GM23338 (cell line): ENCODE results near the gene STK11IP. TPM values are rescaled to one million over a fixed set of nuclear protein-coding genes. Genes with fewer than 3 reads are reported as not detected.
A peak's percentile ranks its signal among the peaks of the same experiment; 100 is the strongest.

ENCODE experiments used
- ATAC-seq: fragments of 200-7000 bp; cut with Tn5 transposase; 3 replicates; pipeline ENCODE4 v1.9.1; 2020
- DNase-seq: peaks from one replicate; pipeline ENCODE4 v3.0.0-alpha.2; 2015; ENCODE audit warnings: low spot score
- H2AFZ ChIP-seq: fragments of 200-600 bp; sonication (generic); 2 replicates; pipeline ENCODE4 v1.8.0; 2016; ENCODE audit warnings: antibody characterized with exemption, mild to moderate bottlenecking, moderate library complexity
- H3F3A ChIP-seq: fragments of 200-600 bp; sonication (generic); replicated peaks from 2 replicates; pipeline ENCODE4 v1.8.0; 2017; ENCODE audit warnings: antibody characterized with exemption, mixed run types, low read depth
- H3K27ac ChIP-seq: fragments of 200-600 bp; sonication (generic); 2 replicates; pipeline ENCODE4 v1.6.1; 2016; ENCODE audit warnings: low read depth
- H3K27me3 ChIP-seq: fragments of 200-600 bp; sonication (generic); 2 replicates; pipeline ENCODE4 v1.8.0; 2016; ENCODE audit warnings: mild to moderate bottlenecking, mixed run types, moderate library complexity; ENCODE audit not compliant: insufficient read depth
- H3K36me3 ChIP-seq: fragments of 200-600 bp; sonication (generic); 2 replicates; pipeline ENCODE4 v1.8.0; 2016; ENCODE audit warnings: mild to moderate bottlenecking; ENCODE audit not compliant: insufficient read depth
- H3K4me1 ChIP-seq: fragments of 200-600 bp; sonication (generic); 2 replicates; pipeline ENCODE4 v1.8.0; 2016; ENCODE audit warnings: mild to moderate bottlenecking, moderate library complexity; ENCODE audit not compliant: insufficient read depth
- H3K4me2 ChIP-seq: fragments of 200-600 bp; sonication (generic); 2 replicates; pipeline ENCODE4 v1.7.1; 2017; ENCODE audit warnings: mixed run types
- H3K4me3 ChIP-seq: fragments of 200-600 bp; sonication (generic); 2 replicates; pipeline ENCODE4 v1.6.1; 2016; ENCODE audit warnings: mixed run types
- H3K79me2 ChIP-seq: fragments of 200-600 bp; sonication (generic); replicated peaks from 2 replicates; pipeline ENCODE4 v1.8.0; 2017; ENCODE audit warnings: mild to moderate bottlenecking; ENCODE audit not compliant: insufficient read depth
- H3K9me2 ChIP-seq: fragments of 200-600 bp; sonication (generic); 2 replicates; pipeline ENCODE4 v1.8.0; 2017; ENCODE audit not compliant: insufficient read depth
- H4K20me1 ChIP-seq: fragments of 200-600 bp; sonication (generic); replicated peaks from 2 replicates; pipeline ENCODE4 v1.8.0; 2017; ENCODE audit warnings: mild to moderate bottlenecking; ENCODE audit not compliant: insufficient read depth
- H3K27ac Mint-ChIP-seq: 2 replicates; pipeline ENCODE4 v1.8.0; 2020; ENCODE audit warnings: inconsistent platforms, mild to moderate bottlenecking, moderate library complexity, mixed read lengths
- H3K27me3 Mint-ChIP-seq: 3 replicates; pipeline ENCODE4 v1.8.0; 2022; ENCODE audit warnings: low read depth, mild to moderate bottlenecking, moderate library complexity, mixed read lengths, inconsistent platforms; ENCODE audit not compliant: insufficient read depth, poor library complexity
- H3K36me3 Mint-ChIP-seq: 3 replicates; pipeline ENCODE4 v1.8.0; 2021; ENCODE audit warnings: low read depth, mild to moderate bottlenecking, inconsistent platforms, moderate library complexity, mixed read lengths
- H3K4me1 Mint-ChIP-seq: 3 replicates; pipeline ENCODE4 v1.8.0; 2020; ENCODE audit warnings: mild to moderate bottlenecking, inconsistent platforms, mixed read lengths
- H3K4me3 Mint-ChIP-seq: 3 replicates; pipeline ENCODE4 v1.8.0; 2021; ENCODE audit warnings: moderate library complexity, mild to moderate bottlenecking, inconsistent platforms, mixed read lengths
- H3K9me3 Mint-ChIP-seq: 3 replicates; pipeline ENCODE4 v1.8.0; 2020; ENCODE audit warnings: moderate library complexity, mild to moderate bottlenecking, inconsistent platforms, mixed read lengths
- CREB1 ChIP-seq: fragments of 250-450 bp; sonication (Bioruptor Pico); IDR thresholded peaks from 2 replicates; pipeline ENCODE4 v1.5.0; 2020; ENCODE audit warnings: low read depth, mild to moderate bottlenecking, moderate library complexity
- CTCF ChIP-seq, 2 experiments: fragments of 200-600 bp in 1 of 2; sonication (generic) in 1 of 2; conservative IDR thresholded peaks; 2 replicates each; pipeline versions ENCODE4 v1.5.1 to v1.6.1; 2016 to 2017; ENCODE audit warnings: antibody characterized with exemption in 2 of 2, low read depth in 2 of 2, mild to moderate bottlenecking in 2 of 2, moderate library complexity in 1 of 2
- ETS1 ChIP-seq: IDR thresholded peaks from 2 replicates; pipeline ENCODE4 v1.6.1; 2016; ENCODE audit warnings: antibody characterized with exemption
- EZH2phosphoT487 ChIP-seq: fragments of 200-600 bp; sonication (generic); IDR thresholded peaks from one replicate; pipeline ENCODE4 v1.8.1; 2018; ENCODE audit warnings: antibody characterized with exemption; ENCODE audit not compliant: unreplicated experiment
- JUNB ChIP-seq: IDR thresholded peaks from one replicate; pipeline ENCODE4 v1.6.1; 2016; ENCODE audit warnings: antibody characterized with exemption; ENCODE audit not compliant: unreplicated experiment
- NANOG ChIP-seq: IDR thresholded peaks from 2 replicates; pipeline ENCODE4 v1.6.1; 2016; ENCODE audit warnings: antibody characterized with exemption, borderline replicate concordance
- POLR2AphosphoS5 ChIP-seq: IDR thresholded peaks from 2 replicates; pipeline ENCODE4 v1.6.1; 2016; ENCODE audit warnings: antibody characterized with exemption, low read depth
- REST ChIP-seq: IDR thresholded peaks from one replicate; pipeline ENCODE4 v1.6.1; 2018; ENCODE audit warnings: antibody characterized with exemption; ENCODE audit not compliant: unreplicated experiment
- STAT1 ChIP-seq: IDR thresholded peaks from one replicate; pipeline ENCODE4 v1.6.1; 2016; ENCODE audit warnings: antibody characterized with exemption; ENCODE audit not compliant: unreplicated experiment
- ZNF114 ChIP-seq: fragments of 250-450 bp; sonication (Bioruptor Pico); IDR thresholded peaks from 2 replicates; pipeline ENCODE4 v1.5.0; 2020; ENCODE audit warnings: mild to moderate bottlenecking, moderate library complexity
- polyA plus RNA-seq: library from polyadenylated mRNA; unstranded; fragments of >200 nt; fragmentation: Nextera tagmentation; extraction: Ambion mirVana; gene quantifications from 2 replicates; pipeline ENCODE4 v1.2.1, GENCODE V29; 2016
- total RNA-seq: library from RNA; depleted of rRNA; stranded (reverse); fragments of >200 nt; shearing (Covaris generic); gene quantifications from 2 replicates; pipeline ENCODE4 v1.2.3, GENCODE V29; 2014

Gene STK11IP
- total and polyA plus RNA-seq, 2 experiments from 2014 or later: 16.6 to 28.1 TPM

GRCh38 chr2:219619235-219619634, 21.6 kb downstream of the STK11IP start:
- ATAC-seq: peak; percentile 86
- Histone ChIP-seq H3K79me2 (no peaks in the 10 kb centered on the region), H3K27me3 (no peaks in the 10 kb centered on the region), H3F3A (no peaks in the 10 kb centered on the region), H3K4me1 (no peaks in the 10 kb centered on the region), H3K9me2 (no peaks in the 10 kb centered on the region), H3K36me3 (no peaks in the 10 kb centered on the region), H3K4me2 (no peak overlapping the region), H4K20me1 (no peaks in the 10 kb centered on the region; the same call in 1 of the 2 replicates), H2AFZ (no peak overlapping the region), H3K27ac (no peak overlapping the region), H3K4me3 (no peak overlapping the region)
- Mint-ChIP-seq H3K27ac (no peak overlapping the region), H3K4me3 (no peak overlapping the region), H3K4me1 (no peaks in the 10 kb centered on the region; the same call in 2 of the 3 replicates), H3K9me3 (no peaks in the 10 kb centered on the region), H3K27me3 (peaks cover 7% of the 10 kb centered on the region), H3K36me3 (peaks cover 3% of the 10 kb centered on the region; the same call in 1 of the 3 replicates)
- peak; percentile 66 for DNase-seq
- TF ChIP-seq JUNB (no peak), EZH2phosphoT487 (no peak), CTCF (conservative IDR thresholded peaks at IDR 0.05; ENCODE audit: low read depth in 2 of 2) (peak; percentile 53 to 85)

- Mint-ChIP-seq H3K36me3 (no peaks in the 10 kb centered on the region), H3K9me3 (no peaks in the 10 kb centered on the region), H3K27ac (no peak overlapping the region), H3K27me3 (peaks cover 7% of the 10 kb centered on the region), H3K4me3 (no peak overlapping the region), H3K4me1 (no peaks in the 10 kb centered on the region; the same call in 2 of the 3 replicates)
- Histone ChIP-seq H3K27ac (no peak overlapping the region), H3K4me3 (no peak overlapping the region), H4K20me1 (no peaks in the 10 kb centered on the region; the same call in 1 of the 2 replicates), H3F3A (no peaks in the 10 kb centered on the region), H3K36me3 (no peaks in the 10 kb centered on the region), H2AFZ (no peak overlapping the region), H3K9me2 (no peaks in the 10 kb centered on the region), H3K27me3 (no peaks in the 10 kb centered on the region), H3K4me2 (no peak overlapping the region), H3K79me2 (no peaks in the 10 kb centered on the region), H3K4me1 (no peaks in the 10 kb centered on the region)
- no peak for DNase-seq
- ATAC-seq: no peak
- no peak for TF ChIP-seq ETS1
- TF ChIP-seq CTCF (conservative IDR thresholded peaks at IDR 0.05; ENCODE audit: low read depth in 2 of 2): no peak
- TF ChIP-seq STAT1: no peak
- TF ChIP-seq POLR2AphosphoS5: no peak
- TF ChIP-seq CREB1 (CRISPR knock-in tag): no peak
- TF ChIP-seq REST: no peak
- TF ChIP-seq NANOG: no peak
- no peak for TF ChIP-seq ZNF114
Observed at GRCh38 chr2:219620546-219620945, 22.9 kb downstream of the STK11IP start.
